Measurements from ENCODE around the gene FAM181A. TPM values are rescaled to one million over a fixed set of nuclear protein-coding genes. Genes with fewer than 3 reads are reported as not detected.

The FAM181A gene
- not detected in 2 replicates for total RNA-seq

GRCh38 chr14:93926873-93927799 is at the start of gene FAM181A:
FAM181A (plus strand) TSS chr14:93927344; CDS start chr14:93928286, 942 bp downstream.

GRCh38 chr14:93976477-93977057 is 49.4 kb downstream of the FAM181A start, which contains the start of gene ASB2:
ASB2 (minus strand) TSS chr14:93976570; CDS start chr14:93964539, 12,031 bp downstream.

Other genes with a start within 250 kb of the FAM181A start
- not detected in 2 replicates for gene PRIMA1, start 138.9 kb upstream of the FAM181A start, total RNA-seq
- gene ASB2, start 49.2 kb downstream of the FAM181A start, total RNA-seq, result 0.28 and 0.55 TPM in 2 replicates
- not detected in 2 replicates for gene CCDC197, start 70.0 kb downstream of the FAM181A start, total RNA-seq
- 0.85 and 0.92 TPM in 2 replicates for gene OTUB2, start 99.0 kb downstream of the FAM181A start, total RNA-seq
- 97.8 and 132 TPM in 2 replicates for gene DDX24, start 153.9 kb downstream of the FAM181A start, total RNA-seq
- gene IFI27L1, start 154.0 kb downstream of the FAM181A start, total RNA-seq, result 15.9 and 17.7 TPM in 2 replicates
- 14.3 and 16.4 TPM in 2 replicates for gene IFI27, start 183.4 kb downstream of the FAM181A start, total RNA-seq
- 223 and 280 TPM in 2 replicates for gene IFI27L2, start 202.3 kb downstream of the FAM181A start, total RNA-seq
- 1.7 and 4.1 TPM in 2 replicates for gene PPP4R4, start 247.0 kb downstream of the FAM181A start, total RNA-seq